CMK (cell line): ENCODE measurements around the gene SSBP2.

Source experiments
- DNase-seq: peaks from one replicate; pipeline ENCODE4 v3.0.0-alpha.2; 2010; ENCODE audit warnings: low read depth

SSBP2 gene

GRCh38 chr5:81388169-81388568, 362.7 kb downstream of the SSBP2 start:
- no peak for DNase-seq

- no peak for DNase-seq
Measured at GRCh38 chr5:81383867-81384266, 367.0 kb downstream of the SSBP2 start.

GRCh38 chr5:81371354-81371876, 379.5 kb downstream of the SSBP2 start:
- DNase-seq = no peak

DNA sequence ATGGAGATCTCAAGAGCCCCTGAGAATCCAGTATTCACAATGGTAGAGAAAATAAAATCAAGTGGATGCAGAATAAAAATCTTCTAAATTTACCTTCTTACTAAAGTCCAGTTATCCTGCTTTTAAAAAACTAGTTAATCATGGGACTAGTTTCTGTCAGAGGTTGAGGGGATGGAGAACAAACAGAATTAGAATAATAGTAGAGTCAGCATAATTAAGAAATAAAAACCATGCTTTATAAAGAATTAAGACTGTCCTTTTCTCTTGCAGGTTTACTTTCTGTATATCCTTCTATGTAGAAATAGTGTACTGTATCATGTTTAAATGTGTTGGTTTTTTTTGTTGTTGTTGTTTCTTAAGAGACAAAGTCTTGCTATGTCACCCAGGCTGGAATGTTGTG, 380.0 kb downstream of the SSBP2 start:
- DNase-seq = no peak

DNA sequence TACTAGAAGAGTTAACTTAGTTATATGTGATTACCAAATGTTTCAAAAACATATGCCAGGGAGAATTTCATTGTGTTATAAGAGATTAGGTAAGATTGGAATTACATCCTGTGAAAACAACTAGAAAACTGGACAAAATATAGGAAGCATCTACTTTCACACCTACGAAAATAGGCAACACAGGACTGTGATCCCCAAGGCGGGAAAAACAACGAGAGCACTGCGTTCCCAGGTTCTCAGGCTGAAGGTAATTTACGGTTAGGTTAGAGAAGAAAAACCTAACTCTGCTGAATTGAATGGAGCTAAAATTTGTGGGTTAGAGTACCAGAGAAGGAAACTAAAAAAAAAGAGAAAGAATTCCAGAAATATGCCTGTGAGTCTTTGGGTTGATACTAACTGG, 385.4 kb downstream of the SSBP2 start:
- DNase-seq = no peak

- no peak for DNase-seq
Measured at GRCh38 chr5:81363093-81363871, 387.6 kb downstream of the SSBP2 start.
